Uterus (tissue), 4 donors: ENCODE results near the gene ZNF532. TPM values are rescaled to one million over a fixed set of nuclear protein-coding genes. Genes with fewer than 3 reads are reported as not detected.
"Not testable (repeated sequence)": the region's sequence is repeated elsewhere in the genome, so short reads cannot be mapped to it uniquely, and the experiment has no call there.

ENCODE experiments used
- DNase-seq, 2 donors: peaks; one replicate each; pipeline ENCODE4 v3.0.0-alpha.2; 2019 to 2020
- H3K27ac ChIP-seq, 2 donors: fragments of 200-600 bp; sonication (generic); 1 replicate in 1 of 2; 2 replicates in 1 of 2; pipeline ENCODE4 v1.5.1; 2016 to 2018
- H3K27me3 ChIP-seq, 2 donors: fragments of 200-600 bp; sonication (generic); one replicate each; pipeline ENCODE4 v1.5.1; 2018 to 2019; ENCODE audit warnings: control low read depth in 1 of 2
- H3K36me3 ChIP-seq, 2 donors: fragments of 200-600 bp; sonication (generic); one replicate each; pipeline ENCODE4 v1.5.1; 2019; ENCODE audit warnings: control low read depth in 1 of 2
- H3K4me1 ChIP-seq, 2 donors: fragments of 200-600 bp; sonication (generic); one replicate each; pipeline ENCODE4 v1.5.1; 2018 to 2019; ENCODE audit warnings: control low read depth in 1 of 2
- H3K4me3 ChIP-seq, 2 donors: fragments of 200-600 bp; sonication (generic); 1 replicate in 1 of 2; 2 replicates in 1 of 2; pipeline ENCODE4 v1.5.1; 2018 to 2019; ENCODE audit warnings: mild to moderate bottlenecking in 1 of 2
- H3K9me3 ChIP-seq, 2 donors: fragments of 200-600 bp; sonication (generic); one replicate each; pipeline ENCODE4 v1.5.1; 2019; ENCODE audit warnings: control low read depth in 1 of 2
- POLR2A ChIP-seq, 2 donors: fragments of 450-650 bp; IDR thresholded peaks; one replicate each; pipeline ENCODE4 v1.6.1; 2016; ENCODE audit warnings: antibody characterized with exemption in 2 of 2, mild to moderate bottlenecking in 1 of 2, moderate library complexity in 1 of 2
- intact Hi-C: fragments of 100-400 bp; cut with DNase I; formaldehyde crosslinking; loops from one replicate; pipeline ENCODE4 v1.15.1; 2023; ENCODE audit warnings: low total_unique reads
- total RNA-seq, 4 donors: library from RNA; depleted of rRNA in 3 of 4; stranded (reverse); fragments of >200 nt in 3 of 4; gene quantifications; one replicate each; pipeline versions ENCODE4 v1.1.0 to v1.2.4, GENCODE V29; 2014 to 2023
- TF ChIP-seq, protein P1 (sequence below), 4 experiments: fragments of 200-600 bp in 2 of 4; fragments of 450-650 bp in 2 of 4; sonication (generic) in 2 of 4; IDR thresholded peaks; one replicate each; pipeline ENCODE4 v1.5.1; 2016 to 2019; ENCODE audit warnings: antibody characterized with exemption in 4 of 4, mild to moderate bottlenecking in 2 of 4, moderate library complexity in 1 of 4
- donor health status: DM: yes; HTN: yes; CAD: no.

Gene ZNF532
- total RNA-seq, 4 donors from 2014 or later: 32.4 to 174 (median 127) TPM

DNA sequence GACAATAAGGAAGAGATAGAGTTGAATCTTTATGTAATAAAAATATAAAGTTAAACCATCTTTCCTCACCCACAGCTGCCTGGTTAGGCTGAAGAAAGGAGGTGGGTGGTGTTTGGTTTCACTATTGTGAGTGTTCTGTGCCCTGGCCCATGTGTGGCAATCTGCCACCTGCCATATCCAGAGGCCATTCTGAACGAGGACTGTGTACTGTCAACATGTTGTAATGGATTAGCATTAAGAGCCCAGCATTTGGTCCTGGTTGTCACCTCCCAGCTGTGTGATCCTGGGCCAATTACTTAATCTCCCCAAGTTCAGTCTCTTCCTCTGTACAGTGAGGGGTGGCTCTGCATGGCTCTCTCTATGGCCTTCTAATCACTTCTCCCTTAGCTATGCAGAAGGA lies 156.8 kb downstream of the ZNF532 start:
- no peaks in the 10 kb centered on the region for H3K4me1 ChIP-seq
- no peak overlapping the region for H3K27ac ChIP-seq
- H3K36me3 ChIP-seq: no peaks in the 10 kb centered on the region
- no peak for DNase-seq
- no peaks in the 10 kb centered on the region for H3K9me3 ChIP-seq
- TF ChIP-seq POLR2A (IDR thresholded peaks at IDR 0.05): no peak
- TF ChIP-seq, protein P1, sequence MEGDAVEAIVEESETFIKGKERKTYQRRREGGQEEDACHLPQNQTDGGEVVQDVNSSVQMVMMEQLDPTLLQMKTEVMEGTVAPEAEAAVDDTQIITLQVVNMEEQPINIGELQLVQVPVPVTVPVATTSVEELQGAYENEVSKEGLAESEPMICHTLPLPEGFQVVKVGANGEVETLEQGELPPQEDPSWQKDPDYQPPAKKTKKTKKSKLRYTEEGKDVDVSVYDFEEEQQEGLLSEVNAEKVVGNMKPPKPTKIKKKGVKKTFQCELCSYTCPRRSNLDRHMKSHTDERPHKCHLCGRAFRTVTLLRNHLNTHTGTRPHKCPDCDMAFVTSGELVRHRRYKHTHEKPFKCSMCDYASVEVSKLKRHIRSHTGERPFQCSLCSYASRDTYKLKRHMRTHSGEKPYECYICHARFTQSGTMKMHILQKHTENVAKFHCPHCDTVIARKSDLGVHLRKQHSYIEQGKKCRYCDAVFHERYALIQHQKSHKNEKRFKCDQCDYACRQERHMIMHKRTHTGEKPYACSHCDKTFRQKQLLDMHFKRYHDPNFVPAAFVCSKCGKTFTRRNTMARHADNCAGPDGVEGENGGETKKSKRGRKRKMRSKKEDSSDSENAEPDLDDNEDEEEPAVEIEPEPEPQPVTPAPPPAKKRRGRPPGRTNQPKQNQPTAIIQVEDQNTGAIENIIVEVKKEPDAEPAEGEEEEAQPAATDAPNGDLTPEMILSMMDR (IDR thresholded peaks at IDR 0.05): no peak
- intact Hi-C loops: no loop called here
- no peaks in the 10 kb centered on the region for H3K27me3 ChIP-seq
- no peak overlapping the region for H3K4me3 ChIP-seq

DNA sequence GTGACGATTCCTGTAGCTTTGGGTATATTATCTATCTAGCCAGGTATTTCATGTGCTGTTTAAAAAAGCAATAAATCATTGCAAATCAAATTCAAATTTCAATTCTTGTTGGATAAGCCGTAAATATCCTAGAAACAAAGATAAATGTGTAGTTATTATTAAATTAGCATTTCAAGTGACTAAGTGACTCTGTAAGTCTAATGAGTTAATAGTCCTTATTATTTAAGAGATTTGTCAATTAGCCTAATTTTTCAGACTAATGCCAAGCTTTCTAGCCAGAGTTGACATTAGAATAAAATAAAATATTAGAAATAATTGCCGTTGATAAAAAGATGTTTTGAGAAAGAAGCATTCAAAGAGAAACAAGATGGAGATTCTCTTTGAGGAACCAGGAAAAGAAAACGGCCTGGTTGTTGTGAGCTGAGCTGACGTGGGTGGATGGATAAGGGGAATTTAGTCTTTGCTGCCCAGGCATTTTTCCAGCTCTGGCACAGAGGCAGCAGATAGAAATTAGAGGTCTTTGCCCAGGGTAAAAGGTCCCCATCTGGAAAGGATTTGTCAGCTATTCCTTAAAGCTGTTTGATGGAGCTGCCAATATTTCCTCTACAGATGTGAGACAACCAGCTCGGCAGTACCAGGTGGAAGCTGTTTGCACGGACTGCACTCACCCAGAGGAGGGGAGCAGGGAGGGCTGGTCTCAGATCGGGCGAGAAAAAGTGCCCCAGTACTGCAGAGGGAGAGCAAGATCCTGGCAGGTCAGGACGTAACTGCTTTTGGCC lies 157.7 kb downstream of the ZNF532 start:
- H3K27me3 ChIP-seq: no peaks in the 10 kb centered on the region
- intact Hi-C loops: no loop called here
- H3K36me3 ChIP-seq: no peaks in the 10 kb centered on the region
- H3K4me3 ChIP-seq: no peak overlapping the region
- no peaks in the 10 kb centered on the region for H3K4me1 ChIP-seq
- DNase-seq: no peak
- peak overlapping the region in 1 of 2 donors; percentile 27 for H3K27ac ChIP-seq
- TF ChIP-seq POLR2A (IDR thresholded peaks at IDR 0.05): no peak
- H3K9me3 ChIP-seq: no peaks in the 10 kb centered on the region

DNA sequence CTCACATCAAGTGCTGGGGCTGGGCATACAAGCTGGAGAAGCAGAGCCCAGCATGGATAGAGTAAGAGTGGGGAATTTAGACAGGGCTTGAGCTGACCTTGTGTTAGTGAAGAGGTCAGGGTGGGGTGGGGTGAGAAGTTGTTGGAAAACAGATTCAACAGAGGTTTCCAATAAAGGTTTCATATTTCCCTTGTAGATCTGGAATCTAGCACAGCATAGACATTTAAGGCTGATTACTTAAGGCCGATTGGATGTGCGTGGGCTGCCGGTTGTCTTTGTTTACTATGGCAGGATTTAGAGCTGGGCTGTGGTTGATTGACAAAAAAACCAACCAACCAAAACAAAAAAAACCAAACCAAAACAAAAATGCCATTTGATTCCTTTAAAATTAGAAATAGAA lies 160.2 kb downstream of the ZNF532 start:
- no peak for DNase-seq
- no peak for TF ChIP-seq POLR2A (IDR thresholded peaks at IDR 0.05)
- TF ChIP-seq, protein P1 (IDR thresholded peaks at IDR 0.05): no peak
- no peak overlapping the region for H3K4me3 ChIP-seq
- no peaks in the 10 kb centered on the region for H3K27me3 ChIP-seq
- H3K36me3 ChIP-seq: no peaks in the 10 kb centered on the region
- H3K27ac ChIP-seq: peak overlapping the region; percentile 35 to 41
- H3K9me3 ChIP-seq: no peaks in the 10 kb centered on the region
- intact Hi-C loops: no loop called here
- no peaks in the 10 kb centered on the region for H3K4me1 ChIP-seq

DNA sequence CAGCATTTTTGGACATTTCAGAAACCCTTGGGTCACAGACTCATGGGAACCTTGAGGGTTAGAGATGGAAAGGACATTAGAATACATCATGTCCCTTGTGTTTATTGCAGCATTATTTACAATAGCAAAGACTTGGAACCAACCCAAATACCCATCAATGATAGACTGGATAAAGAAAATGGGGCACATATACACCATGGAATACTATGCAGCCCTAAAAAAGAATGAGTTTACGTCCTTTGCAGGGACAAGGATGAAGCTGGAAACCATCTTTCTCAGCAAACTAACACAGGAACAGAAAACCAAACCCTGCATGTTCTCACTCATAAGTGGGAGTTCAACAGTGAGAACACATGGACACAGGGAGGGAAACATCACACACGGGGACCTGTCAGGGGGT lies 160.9 kb downstream of the ZNF532 start:
- intact Hi-C loops, H3K4me1 ChIP-seq, H3K27me3 ChIP-seq, H3K4me3 ChIP-seq, H3K9me3 ChIP-seq, DNase-seq, H3K36me3 ChIP-seq: not testable (repeated sequence)
- H3K27ac ChIP-seq: peak overlapping the region in 1 of 2 donors; percentile 41

DNA sequence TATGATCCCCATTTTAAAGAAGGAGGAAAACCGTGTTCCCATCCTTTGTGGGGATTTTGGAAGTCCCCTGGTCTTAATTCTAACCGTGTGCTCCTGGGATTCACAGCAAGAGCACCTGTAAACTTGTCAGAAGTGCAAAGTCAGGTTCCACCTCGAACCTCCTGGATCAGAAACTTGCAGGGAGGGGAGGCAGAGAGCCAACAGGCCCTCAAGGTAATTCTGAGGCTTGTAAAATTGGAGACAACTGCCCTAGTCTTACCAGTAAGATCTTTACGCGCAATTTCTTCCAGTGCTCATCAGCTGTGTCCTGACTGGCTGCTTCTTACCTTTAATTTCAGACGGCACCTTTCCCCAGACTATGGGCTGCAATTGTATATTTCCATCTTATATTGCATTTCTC lies 161.7 kb downstream of the ZNF532 start:
- no peak for TF ChIP-seq POLR2A (IDR thresholded peaks at IDR 0.05)
- TF ChIP-seq, protein P1 (IDR thresholded peaks at IDR 0.05): no peak
- Histone ChIP-seq H3K9me3 (no peaks in the 10 kb centered on the region), H3K4me1 (no peaks in the 10 kb centered on the region), H3K27me3 (no peaks in the 10 kb centered on the region), H3K36me3 (no peaks in the 10 kb centered on the region), H3K27ac (no peak overlapping the region), H3K4me3 (no peak overlapping the region)
- intact Hi-C loops: no loop called here
- DNase-seq: no peak

DNA sequence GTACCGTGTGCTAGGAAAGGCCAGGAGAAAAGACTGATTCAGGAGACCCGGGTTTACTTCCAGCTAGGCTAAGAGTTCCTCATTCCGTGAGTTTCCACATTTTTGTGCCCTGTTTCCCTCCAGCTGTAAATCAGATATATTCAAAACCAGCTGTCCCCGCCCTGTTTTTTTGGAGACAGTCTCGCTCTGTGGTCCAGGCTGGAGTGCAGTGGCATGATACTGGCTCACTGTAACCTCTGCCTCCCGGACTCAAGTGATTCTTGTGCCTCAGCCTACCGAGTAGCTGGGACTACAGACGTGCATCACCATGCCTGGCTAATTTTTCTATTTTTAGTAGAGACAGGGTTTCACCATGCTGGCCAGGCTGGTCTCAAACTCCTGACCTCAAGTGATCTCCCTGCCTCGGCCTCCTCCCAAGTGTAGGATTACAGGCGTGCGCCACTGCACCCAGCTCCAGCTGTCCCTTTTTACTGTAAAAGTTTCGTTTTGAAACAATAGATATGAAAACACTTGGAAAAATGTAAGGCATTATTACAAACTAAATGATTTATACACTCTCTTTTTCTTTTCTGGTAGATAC lies 162.2 kb downstream of the ZNF532 start:
- H3K36me3 ChIP-seq: no peaks in the 10 kb centered on the region
- H3K4me1 ChIP-seq: no peaks in the 10 kb centered on the region
- no peaks in the 10 kb centered on the region for H3K27me3 ChIP-seq
- H3K27ac ChIP-seq: no peak overlapping the region
- TF ChIP-seq POLR2A (IDR thresholded peaks at IDR 0.05): no peak
- TF ChIP-seq, protein P1 (IDR thresholded peaks at IDR 0.05): no peak
- no peak for DNase-seq
- H3K4me3 ChIP-seq: no peak overlapping the region
- no peaks in the 10 kb centered on the region for H3K9me3 ChIP-seq
- intact Hi-C loops: no loop called here
